Adipose tissue (tissue), 3 donors: ENCODE data around the gene SLC35F2. TPM values are rescaled to one million over a fixed set of nuclear protein-coding genes. Genes with fewer than 3 reads are reported as not detected.
"Not testable (repeated sequence)": the region's sequence is repeated elsewhere in the genome, so short reads cannot be mapped to it uniquely, and the experiment has no call there.

Source experiments
- H3K27ac ChIP-seq: one replicate; pipeline ENCODE4 v1.5.1; 2013; ENCODE audit warnings: low read depth, low read length
- WGBS, 3 donors: extraction: QIAGEN DNeasy Blood & Tissue Kit; methylation state at CpG; one replicate each; pipeline ENCODE4 v1.1.7; 2013; 5-methylcytosine and 5-hydroxymethylcytosine counted together
- polyA plus RNA-seq, 3 donors: library from polyadenylated mRNA; stranded (reverse); fragments of 200-250 nt; gene quantifications; one replicate each; pipeline ENCODE4 v1.2.3, GENCODE V29; 2013
- donor health status: healthy with polysubstance abuse.
- donor health status: Bipolar disorder and iron deficiency.
- donor health status: healthy.

SLC35F2 gene
- polyA plus RNA-seq, 3 donors, result 2.8 to 4.0 (median 3.4) TPM

DNA sequence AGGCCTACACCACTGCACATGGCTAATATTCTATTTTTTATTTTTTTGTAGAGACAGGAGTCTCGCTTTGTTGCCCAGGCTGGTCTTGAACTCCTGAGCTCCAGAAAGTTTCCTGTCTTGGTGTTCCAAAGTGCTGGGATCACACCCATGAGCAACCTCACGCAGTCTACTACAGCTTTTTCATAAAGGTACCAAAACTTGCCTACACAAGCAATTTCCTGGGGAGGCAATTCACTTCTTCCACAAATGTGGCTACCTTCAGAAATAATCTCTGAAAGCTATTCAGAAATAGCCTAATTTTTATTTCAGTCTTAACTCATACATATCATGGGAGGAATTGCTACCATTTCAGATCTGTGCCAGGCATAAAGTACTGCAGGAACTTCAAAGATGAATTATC, 11.4 kb downstream of the SLC35F2 start:
- H3K27ac ChIP-seq, result no peak overlapping the region
- WGBS, 3 donors, result 96 to 100% (median 98%) methylated on average over 2 of the region's 2 CpGs

DNA sequence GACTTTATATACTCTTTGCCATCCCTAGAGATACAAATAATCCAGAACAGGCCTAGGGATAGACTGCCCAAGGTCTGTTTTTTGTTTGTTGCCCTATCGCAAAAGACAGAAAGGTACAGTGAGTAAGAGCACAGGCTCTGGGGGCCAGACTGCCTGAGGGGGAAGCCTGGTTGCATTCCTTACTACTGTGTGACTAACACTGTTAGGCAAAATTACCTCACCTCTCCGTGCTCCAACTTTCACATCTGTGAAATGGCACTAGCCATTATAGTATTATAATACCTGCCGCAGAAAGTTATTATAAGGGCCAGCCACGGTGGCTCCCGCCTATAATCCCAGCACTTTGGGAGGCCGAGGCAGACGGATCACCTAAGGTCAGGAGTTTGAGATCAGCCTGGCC, 14.5 kb downstream of the SLC35F2 start:
- WGBS, 3 donors, result 94 to 98% (median 97%) methylated on average over 7 of the region's 7 CpGs
- no peak overlapping the region for H3K27ac ChIP-seq

DNA sequence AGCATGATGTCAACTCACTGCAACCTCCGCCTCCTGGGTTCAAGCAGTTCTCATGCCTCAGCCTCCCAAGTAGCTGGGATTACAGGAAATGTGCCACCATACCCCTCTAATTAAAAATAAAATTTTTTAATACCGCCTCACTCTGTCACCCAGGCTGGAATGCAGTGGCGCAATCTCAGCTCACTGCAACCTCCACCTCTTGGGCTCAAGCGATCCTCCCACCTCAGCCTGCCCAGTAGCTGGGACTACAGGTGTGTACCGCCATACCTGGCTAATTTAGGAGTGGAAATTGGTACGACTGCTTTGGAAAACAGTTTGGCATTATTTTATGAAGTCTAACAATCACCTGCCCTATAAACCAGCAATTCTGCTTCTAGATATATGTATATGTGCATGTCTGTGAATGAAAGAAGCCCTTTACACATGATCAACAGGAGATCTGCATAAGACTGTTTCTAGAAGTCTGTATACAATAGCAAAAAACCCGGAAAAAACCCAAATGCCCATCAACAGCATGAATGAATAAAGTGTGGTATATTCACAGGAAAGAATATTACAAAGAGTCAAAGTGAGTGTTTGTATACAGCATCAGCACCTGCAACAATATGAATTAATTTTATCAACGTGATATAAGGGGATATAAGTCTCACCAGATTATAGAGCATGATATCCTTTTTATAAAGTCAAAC, 16.0 kb downstream of the SLC35F2 start:
- 84 to 89% (median 87%) methylated on average over 8 of the region's 8 CpGs for WGBS, 3 donors
- no peak overlapping the region for H3K27ac ChIP-seq

DNA sequence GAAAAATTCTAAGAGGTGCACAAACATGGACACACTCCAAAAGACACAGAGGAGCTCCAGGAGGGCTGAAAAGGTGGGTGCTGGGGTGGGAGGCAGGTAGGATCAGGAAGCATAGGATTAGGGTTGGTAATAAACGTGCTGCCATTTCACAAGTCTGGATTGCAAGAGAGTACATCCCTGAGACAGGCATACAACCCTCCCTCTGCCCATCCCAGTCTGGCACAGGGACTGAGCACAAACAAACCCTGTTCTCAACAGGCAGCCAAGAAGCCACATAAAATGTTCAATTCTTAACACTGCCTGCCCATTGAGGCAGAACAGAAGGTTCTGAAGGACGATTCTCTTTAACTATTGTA, 18.5 kb downstream of the SLC35F2 start:
- WGBS, 3 donors, result 18 to 80% (median 22%) methylated on average over 2 of the region's 2 CpGs
- H3K27ac ChIP-seq, result no peak overlapping the region

DNA sequence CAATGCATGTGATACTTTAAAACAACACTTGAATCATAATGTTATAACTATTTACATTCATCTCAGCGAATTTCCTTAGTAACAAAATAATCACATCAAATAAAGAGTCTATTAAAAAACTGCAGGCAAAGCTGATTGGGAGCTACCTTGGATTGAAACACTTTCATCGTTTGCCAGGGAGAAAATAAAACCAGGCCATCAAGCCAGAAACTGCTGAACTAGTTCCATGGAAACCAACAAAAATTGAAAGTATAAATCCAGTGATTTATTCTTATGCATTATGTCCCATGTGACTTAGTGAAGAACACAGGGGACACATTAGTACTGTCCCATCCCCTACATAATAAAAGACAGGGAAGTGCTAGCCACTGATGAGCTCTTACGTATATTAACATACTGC, 21.7 kb downstream of the SLC35F2 start:
- WGBS, 3 donors, result 63 to 77% (median 74%) methylated on average over 3 of the region's 3 CpGs
- H3K27ac ChIP-seq, result no peak overlapping the region

DNA sequence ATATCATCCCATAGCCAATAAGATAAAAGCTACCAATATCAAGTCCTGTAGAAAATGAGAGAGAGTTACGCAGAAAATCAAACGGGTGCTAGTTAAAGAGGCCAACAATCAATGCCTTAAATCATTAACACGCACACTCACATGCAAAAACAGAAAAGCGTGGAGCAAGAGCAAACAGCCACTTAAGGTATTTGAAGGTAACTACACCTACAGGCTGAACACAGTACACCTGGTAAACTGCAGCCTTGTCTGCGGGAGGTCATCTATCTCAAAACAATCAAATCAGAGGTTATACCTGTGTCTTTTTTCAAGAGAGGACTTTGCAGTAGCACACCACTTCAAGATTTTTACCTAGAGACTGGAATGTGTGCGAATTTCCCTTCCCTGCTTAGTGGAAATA, 23.6 kb downstream of the SLC35F2 start:
- no peak overlapping the region for H3K27ac ChIP-seq
- WGBS, 3 donors, result 49 to 83% (median 80%) methylated on average over 6 of the region's 6 CpGs

DNA sequence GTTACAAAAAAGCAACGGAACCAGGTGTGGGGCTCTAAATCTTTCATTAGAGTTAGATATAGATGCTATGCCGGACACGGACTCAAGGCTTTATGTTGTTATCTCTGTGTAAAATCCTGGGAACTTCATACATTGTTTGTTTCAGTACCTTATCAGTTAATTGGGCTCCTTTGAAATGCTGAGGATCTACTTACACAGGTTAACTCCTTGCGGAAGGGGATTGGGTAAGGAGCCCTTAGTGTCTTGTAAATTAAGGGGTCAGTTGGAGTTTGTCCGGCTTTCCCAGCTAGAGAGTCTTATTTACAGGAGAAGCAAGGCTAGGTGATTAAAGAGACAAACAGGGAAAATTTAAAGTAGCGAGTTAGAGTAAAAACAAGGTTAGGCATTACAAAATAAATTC, 24.7 kb downstream of the SLC35F2 start:
- H3K27ac ChIP-seq, result not testable (repeated sequence)
- 56 to 77% (median 66%) methylated on average over 6 of the region's 6 CpGs for WGBS, 3 donors

DNA sequence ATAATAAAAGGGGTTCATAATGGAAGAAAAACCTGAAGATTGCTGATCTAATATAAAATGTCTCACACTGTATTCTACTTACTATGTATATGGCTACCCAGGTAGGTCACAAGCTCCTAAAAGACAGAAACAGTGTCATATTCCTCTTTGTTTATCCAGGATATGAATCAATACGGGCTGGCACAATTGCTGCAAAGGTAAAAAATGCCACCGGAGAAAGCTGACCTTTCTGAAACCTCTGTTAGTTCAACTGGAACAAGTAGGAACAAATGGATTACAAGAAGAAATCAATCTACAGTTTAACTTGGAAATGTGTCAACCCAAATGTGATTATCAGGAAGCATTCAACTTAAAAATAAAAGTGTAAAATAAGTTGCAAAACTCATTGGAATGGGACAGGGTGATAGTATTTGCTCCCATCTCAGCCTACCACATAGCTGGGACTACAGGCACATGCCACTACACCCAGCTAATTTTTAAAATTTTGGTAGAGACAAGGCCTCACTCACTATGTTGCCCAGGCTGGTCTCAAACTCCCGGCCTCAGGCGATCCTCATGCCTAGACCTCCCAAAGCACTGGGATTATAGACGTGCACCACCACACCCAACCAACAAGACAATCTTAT, 27.6 kb downstream of the SLC35F2 start:
- H3K27ac ChIP-seq, result no peak overlapping the region
- WGBS, 3 donors, result 61 to 88% (median 86%) methylated on average over 5 of the region's 5 CpGs

DNA sequence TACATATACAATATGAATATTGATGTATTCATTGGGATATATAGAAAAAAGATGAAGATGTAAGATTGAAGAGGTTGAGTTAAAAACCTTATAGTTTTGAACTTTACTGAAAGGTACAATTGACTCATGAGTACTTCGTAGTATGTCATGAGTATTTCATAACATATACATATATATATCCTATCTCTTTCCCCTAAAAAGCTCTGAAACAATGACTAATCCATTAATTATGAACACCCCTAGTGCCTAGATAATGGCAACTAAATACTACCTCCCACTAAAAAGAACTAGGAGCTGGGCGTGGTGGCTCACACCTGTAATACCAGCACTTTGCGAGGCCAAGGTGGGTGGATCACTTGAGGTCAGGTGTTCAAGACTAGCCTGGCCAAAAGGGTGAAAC, 31.5 kb downstream of the SLC35F2 start:
- H3K27ac ChIP-seq, result no peak overlapping the region
- 87 to 97% (median 95%) methylated on average over 3 of the region's 3 CpGs for WGBS, 3 donors

DNA sequence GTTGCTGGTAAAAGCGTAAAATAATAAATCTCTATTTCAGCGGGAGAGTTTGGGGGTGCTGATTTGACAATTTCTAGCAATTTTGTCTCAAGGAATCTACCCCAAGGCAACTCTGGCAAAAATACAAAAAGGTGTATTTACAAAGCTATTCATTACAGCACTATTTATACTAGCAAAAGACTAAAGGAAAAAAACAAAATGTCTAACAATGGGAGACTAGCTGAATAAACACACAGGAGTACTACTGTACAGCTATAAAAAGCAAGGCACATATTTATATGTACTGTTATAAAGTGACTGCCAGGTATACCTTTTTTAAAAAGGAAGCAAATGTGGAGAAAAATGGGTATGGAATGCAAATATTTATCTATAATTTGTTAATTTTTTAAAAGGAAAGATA, 32.7 kb downstream of the SLC35F2 start:
- H3K27ac ChIP-seq, result no peak overlapping the region
- WGBS, 3 donors, result 91 to 95% (median 93%) methylated on average over 2 of the region's 2 CpGs

DNA sequence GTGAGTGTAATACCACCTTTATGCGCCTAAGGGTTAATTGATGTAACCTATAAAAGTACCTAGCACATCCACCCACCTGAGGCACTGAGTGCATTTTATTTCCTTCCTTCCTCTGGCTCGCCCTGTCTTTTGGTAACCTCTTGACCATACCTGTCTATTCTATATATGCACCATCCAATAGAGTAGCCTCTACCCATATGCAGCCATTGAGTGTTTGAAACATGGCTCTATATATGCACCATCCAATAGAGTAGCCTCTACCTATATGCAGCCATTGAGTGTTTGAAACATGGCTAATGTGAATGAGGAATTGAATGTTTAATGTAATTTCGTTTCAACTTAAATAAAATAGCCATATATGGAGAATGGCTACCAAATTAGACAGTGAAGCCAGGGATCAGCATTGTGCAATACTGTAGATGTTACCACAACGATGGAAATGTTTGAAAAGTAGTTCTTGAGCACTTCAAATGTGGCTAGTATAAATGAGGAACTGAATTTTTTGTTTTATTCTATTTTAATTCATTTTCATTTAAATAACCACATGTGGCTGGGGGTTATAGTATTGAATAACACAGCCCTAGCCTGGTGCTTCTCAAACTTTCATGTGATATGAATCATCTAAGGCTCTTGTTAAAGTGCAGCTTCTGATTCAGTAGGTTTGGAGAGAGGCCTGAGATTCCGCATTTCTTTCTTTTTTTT, 33.8 kb downstream of the SLC35F2 start:
- H3K27ac ChIP-seq, result no peak overlapping the region
- 62 to 90% (median 70%) methylated on average over 5 of the region's 5 CpGs for WGBS, 3 donors

DNA sequence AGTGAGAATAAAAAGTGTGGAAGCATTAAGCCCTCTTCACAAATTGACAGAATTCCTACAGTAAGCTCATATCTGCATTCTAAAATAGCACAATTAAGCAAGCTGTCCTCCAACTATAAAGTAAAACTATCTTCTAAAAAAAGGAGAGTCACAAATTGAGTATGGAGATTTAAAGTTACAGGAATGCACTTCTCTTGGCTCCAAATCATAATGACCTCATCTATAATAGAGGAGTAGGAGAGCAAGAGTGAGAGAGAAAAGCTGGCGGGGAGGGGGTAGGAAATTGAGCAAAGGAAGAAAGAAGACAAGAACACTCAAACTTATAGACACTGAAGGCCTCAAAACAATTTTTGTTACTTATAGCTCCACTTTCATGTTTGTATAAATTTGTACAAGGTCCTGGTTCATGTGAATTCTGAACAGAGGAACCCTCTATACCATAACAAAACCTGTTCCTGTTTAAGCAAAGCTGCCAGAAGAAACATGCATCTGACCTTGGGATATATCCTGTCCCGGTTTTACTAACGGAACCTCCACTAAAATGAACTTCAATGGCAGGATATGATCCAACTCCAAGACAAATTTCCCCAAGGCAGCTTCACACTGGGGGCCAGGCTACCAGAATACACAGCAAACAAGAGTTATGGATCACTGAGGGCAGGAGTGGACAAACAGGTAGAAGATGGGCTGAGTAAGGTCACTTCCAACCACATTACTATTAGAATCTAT, 37.2 kb downstream of the SLC35F2 start:
- 43 to 58% (median 50%) methylated on average over 3 of the region's 3 CpGs for WGBS, 3 donors

DNA sequence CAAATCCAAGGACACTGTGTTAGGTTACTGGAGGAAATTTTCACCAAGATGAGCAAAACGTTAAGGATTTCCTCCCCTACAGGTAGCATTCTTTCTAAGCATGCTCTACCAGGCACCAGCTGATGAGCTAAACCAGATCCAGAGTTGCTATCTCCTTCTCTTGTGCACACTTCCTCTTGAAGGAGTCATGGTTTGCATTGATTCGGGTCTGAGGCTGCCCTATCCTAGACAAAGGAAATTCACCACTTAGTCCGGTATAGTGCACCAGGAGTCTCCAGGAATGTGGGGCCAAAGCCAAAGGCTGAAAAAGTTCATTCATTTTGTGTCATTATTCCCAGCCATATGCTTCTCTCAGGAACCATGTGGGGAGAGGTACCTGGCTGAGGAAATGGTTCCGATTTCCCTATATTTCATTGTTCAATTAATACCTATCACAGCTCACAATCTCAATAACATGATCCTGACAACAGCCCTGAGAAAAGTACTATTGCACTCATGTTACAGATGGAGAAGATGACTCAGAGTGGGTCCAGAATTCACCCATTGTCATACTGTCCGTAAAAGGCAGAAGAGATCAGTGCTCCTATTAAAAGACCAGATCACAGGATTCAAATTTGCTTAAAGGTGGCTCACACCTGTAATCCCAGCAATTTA, 39.1 kb downstream of the SLC35F2 start:
- WGBS, 3 donors, result 63 to 75% (median 65%) methylated on average over 5 of the region's 5 CpGs
- no peak overlapping the region for H3K27ac ChIP-seq

More for the DNA sequence above, 37.2 kb downstream of the SLC35F2 start:
- no peak overlapping the region for H3K27ac ChIP-seq

DNA sequence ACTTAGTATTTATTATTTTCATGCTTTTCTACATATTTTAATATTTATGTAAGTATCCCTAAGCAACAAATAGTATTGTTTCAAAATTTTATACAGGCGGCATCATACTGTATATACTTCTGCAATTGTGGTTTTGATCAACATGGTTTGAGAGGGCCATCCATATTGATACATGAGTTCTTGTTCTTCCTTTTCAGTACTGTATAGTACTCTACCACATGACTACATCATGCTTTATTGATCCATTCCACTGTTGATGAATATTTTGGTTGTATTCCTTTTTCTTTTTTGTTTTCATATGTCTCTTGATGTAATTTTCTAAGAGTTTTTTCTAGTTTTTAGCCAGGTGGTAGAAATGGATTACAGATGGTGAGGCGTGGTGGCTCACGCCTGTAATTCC, 40.1 kb downstream of the SLC35F2 start:
- no peak overlapping the region for H3K27ac ChIP-seq
- WGBS, 3 donors, result 90 to 95% (median 94%) methylated on average over 3 of the region's 3 CpGs

DNA sequence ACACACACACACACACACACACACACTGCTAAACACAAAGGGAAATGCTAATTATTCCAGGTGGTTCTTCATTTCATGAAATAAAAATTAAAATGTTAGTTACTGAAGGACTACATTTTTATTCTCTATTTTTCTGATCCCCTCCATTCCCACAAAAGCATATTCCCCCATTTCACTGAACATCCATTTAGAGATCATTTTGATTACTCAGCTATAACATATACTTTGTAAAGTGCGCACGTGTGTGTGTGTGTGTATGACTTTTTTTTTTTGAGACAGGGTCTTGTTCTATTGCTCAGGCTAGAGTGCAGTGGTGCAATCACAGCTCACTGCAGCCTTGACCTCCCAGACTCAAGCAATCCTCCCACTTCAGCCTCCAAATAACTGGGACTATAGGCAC, 42.6 kb downstream of the SLC35F2 start:
- no peak overlapping the region for H3K27ac ChIP-seq
- WGBS, 3 donors, result 92 to 100% (median 97%) methylated on average over 2 of the region's 2 CpGs

DNA sequence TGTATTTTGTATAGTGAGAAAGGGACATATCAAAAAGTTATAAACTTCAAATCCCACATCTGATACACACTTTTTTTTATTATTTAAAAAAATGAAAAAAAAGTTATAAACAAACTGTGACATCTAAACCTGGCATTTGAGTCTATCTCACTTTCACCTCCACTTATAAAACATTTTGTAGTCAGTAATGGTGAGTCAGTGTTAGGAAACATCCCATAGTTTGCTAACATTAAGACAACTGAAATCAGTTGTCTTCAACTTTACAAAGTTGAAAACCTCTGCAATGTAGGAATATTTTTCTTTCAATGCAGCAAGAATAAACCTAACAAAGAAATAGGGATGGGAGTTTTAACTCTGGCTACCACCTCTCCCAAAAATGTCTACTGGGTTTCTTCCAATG, 47.7 kb downstream of the SLC35F2 start:
- H3K27ac ChIP-seq, result no peak overlapping the region

DNA sequence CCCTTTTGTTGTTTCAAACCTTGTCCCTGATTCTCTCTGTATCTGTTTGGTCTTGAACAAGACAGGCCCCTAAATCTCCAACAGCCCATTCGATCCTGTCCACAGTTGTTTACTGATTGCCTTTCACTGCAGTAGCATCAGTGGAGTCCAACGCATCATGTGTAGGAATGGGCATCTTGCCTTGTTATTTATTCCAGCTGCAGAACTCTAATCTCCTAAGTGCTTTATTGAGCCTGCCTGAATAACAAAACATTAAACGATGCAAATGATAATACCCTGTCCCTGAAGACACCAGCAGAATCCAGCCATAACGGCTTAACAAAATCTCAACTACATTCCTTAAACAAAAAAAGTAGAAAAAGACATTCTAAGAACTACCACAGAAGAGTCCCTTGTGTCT, 50.1 kb downstream of the SLC35F2 start:
- 59 to 76% (median 76%) methylated on average over 4 of the region's 4 CpGs for WGBS, 3 donors
- H3K27ac ChIP-seq, result no peak overlapping the region

DNA sequence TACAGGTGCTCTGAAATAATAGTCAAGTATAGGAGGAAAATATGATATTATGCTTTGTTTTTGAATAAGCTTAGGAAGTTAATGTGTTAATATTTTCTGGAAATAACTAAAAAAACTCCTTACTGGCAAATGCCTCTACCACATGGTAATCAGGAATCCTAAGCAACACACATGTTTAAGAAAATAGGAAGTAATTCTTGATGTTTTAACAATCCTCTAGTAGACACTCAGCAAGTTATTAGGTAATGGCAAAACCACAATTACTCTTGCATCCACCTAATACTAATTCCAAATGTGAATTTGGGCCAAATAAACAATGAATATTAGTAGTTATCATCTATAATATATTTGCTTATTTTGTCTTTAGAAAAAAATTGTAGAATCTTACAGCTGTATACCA, 53.6 kb downstream of the SLC35F2 start:
- no peak overlapping the region for H3K27ac ChIP-seq

DNA sequence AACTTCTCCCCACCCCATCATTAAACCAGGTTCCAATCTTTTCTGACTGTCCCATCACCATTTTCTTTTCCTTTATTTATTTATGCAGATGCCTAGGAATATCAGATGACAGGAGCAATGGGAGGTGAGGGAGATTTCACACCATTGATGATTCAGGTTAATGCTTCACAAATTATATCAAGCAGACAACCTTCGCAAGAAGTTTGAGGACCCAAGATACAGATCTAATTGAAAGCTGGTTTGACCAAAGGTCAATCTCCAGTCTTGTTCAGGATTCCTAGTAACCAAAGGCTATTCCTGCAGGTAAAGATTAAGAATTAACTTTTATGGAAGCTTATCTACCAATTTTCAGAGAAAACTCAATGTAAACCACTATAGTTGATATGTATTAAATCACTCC, 54.4 kb downstream of the SLC35F2 start:
- H3K27ac ChIP-seq, result no peak overlapping the region
- WGBS, 3 donors, result 76 to 100% (median 94%) methylated on average over 1 of the region's 1 CpG
